ENCODE data around the gene RARRES2. TPM values are rescaled to one million over a fixed set of nuclear protein-coding genes. Genes with fewer than 3 reads are reported as not detected.
"Not testable (repeated sequence)": the region's sequence is repeated elsewhere in the genome, so short reads cannot be mapped to it uniquely, and the experiment has no call there.

Gene RARRES2
- total RNA-seq, 1 donor from 2014 or later: not detected

GRCh38 chr7:150321788-150322113, 19.7 kb downstream of the RARRES2 start:
- no peak for DNase-seq (ENCODE audit: low read depth, low spot score)

- DNase-seq (ENCODE audit: low read depth, low spot score): no peak
These were observed 23.5 kb downstream of the RARRES2 start for GRCh38 chr7:150317748-150318444.

- DNase-seq (ENCODE audit: low read depth, low spot score): not testable (repeated sequence)
These were observed 24.4 kb downstream of the RARRES2 start for GRCh38 chr7:150316987-150317386.

- DNase-seq (ENCODE audit: low read depth, low spot score): no peak
These were observed 26.7 kb downstream of the RARRES2 start for GRCh38 chr7:150314639-150315239.

GRCh38 chr7:150313870-150314269, 27.6 kb downstream of the RARRES2 start:
- DNase-seq (ENCODE audit: low read depth, low spot score): no peak

- no peak for DNase-seq (ENCODE audit: low read depth, low spot score)
These were observed 28.0 kb downstream of the RARRES2 start for GRCh38 chr7:150313367-150313809.

GRCh38 chr7:150312649-150313366, 28.6 kb downstream of the RARRES2 start:
- not testable (repeated sequence) for DNase-seq (ENCODE audit: low read depth, low spot score)

- DNase-seq (ENCODE audit: low read depth, low spot score): no peak
These were observed 29.7 kb downstream of the RARRES2 start for GRCh38 chr7:150311711-150312110.

- DNase-seq (ENCODE audit: low read depth, low spot score): no peak
These were observed 30.3 kb downstream of the RARRES2 start for GRCh38 chr7:150311146-150311545.

- no peak for DNase-seq (ENCODE audit: low read depth, low spot score)
These were observed 32.9 kb downstream of the RARRES2 start for GRCh38 chr7:150308575-150308974.

GRCh38 chr7:150307904-150308303, 33.5 kb downstream of the RARRES2 start:
- no peak for DNase-seq (ENCODE audit: low read depth, low spot score)

GRCh38 chr7:150307129-150307528, 34.3 kb downstream of the RARRES2 start:
- no peak for DNase-seq (ENCODE audit: low read depth, low spot score)

- DNase-seq (ENCODE audit: low read depth, low spot score): not testable (repeated sequence)
These were observed 35.1 kb downstream of the RARRES2 start for GRCh38 chr7:150306377-150306776.

GRCh38 chr7:150305903-150306284, 35.5 kb downstream of the RARRES2 start:
- not testable (repeated sequence) for DNase-seq (ENCODE audit: low read depth, low spot score)

GRCh38 chr7:150305259-150305902, 36.0 kb downstream of the RARRES2 start:
- DNase-seq (ENCODE audit: low read depth, low spot score): not testable (repeated sequence)

- DNase-seq (ENCODE audit: low read depth, low spot score): not testable (repeated sequence)
These were observed 36.8 kb downstream of the RARRES2 start for GRCh38 chr7:150304499-150305258.

GRCh38 chr7:150302908-150303310, 38.5 kb downstream of the RARRES2 start:
- not testable (repeated sequence) for DNase-seq (ENCODE audit: low read depth, low spot score)

GRCh38 chr7:150297978-150298377, 43.5 kb downstream of the RARRES2 start:
- not testable (repeated sequence) for DNase-seq (ENCODE audit: low read depth, low spot score)

- not testable (repeated sequence) for DNase-seq (ENCODE audit: low read depth, low spot score)
These were observed 44.6 kb downstream of the RARRES2 start for GRCh38 chr7:150296802-150297201.

- not testable (repeated sequence) for DNase-seq (ENCODE audit: low read depth, low spot score)
These were observed 45.8 kb downstream of the RARRES2 start for GRCh38 chr7:150295614-150296013.

- DNase-seq (ENCODE audit: low read depth, low spot score): not testable (repeated sequence)
These were observed 46.4 kb downstream of the RARRES2 start for GRCh38 chr7:150295027-150295426.

Data from pulmonary artery endothelial cell (primary cell).